Lower leg skin (tissue), 3 donors: ENCODE data around the gene APEH.

Experiments
- POLR2A ChIP-seq, 2 donors: fragments of 450-650 bp; IDR thresholded peaks; one replicate each; pipeline ENCODE4 v1.6.1; 2016 to 2017; ENCODE audit warnings: antibody characterized with exemption in 2 of 2, mild to moderate bottlenecking in 1 of 2, moderate library complexity in 1 of 2
- TF ChIP-seq, protein P1 (sequence below), 3 donors: fragments of 450-650 bp; IDR thresholded peaks; one replicate each; pipeline ENCODE4 v1.5.1; 2016; ENCODE audit warnings: antibody characterized with exemption in 3 of 3, mild to moderate bottlenecking in 3 of 3, moderate library complexity in 2 of 3

DNA sequence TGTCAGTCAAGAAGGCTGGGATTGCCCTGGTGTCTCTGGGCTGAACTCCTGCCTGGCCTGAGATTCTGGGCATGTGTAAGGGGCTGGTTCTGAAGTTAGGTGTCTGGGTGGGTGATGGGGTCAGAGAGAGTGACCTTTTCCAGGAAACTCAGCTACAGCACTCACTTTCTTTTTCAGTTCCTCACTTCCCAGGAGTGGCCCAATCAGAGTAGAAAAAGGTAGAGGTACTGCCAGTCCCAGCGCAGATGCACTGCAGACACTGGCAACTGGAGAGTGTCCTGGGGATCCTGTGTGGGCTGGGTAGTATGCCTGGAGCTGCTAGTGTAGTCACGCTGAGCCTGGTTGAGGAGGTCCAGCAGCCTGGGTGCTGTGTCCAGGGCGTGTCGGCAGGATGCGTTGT lies 46.5 kb upstream of the APEH start:
- TF ChIP-seq, protein P1, sequence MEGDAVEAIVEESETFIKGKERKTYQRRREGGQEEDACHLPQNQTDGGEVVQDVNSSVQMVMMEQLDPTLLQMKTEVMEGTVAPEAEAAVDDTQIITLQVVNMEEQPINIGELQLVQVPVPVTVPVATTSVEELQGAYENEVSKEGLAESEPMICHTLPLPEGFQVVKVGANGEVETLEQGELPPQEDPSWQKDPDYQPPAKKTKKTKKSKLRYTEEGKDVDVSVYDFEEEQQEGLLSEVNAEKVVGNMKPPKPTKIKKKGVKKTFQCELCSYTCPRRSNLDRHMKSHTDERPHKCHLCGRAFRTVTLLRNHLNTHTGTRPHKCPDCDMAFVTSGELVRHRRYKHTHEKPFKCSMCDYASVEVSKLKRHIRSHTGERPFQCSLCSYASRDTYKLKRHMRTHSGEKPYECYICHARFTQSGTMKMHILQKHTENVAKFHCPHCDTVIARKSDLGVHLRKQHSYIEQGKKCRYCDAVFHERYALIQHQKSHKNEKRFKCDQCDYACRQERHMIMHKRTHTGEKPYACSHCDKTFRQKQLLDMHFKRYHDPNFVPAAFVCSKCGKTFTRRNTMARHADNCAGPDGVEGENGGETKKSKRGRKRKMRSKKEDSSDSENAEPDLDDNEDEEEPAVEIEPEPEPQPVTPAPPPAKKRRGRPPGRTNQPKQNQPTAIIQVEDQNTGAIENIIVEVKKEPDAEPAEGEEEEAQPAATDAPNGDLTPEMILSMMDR (IDR thresholded peaks at IDR 0.05), result no peak
- no peak for TF ChIP-seq POLR2A (IDR thresholded peaks at IDR 0.05)
